Endothelial cell of umbilical vein (primary cell): Measurements from ENCODE around the gene CHAC2. TPM values are rescaled to one million over a fixed set of nuclear protein-coding genes. Genes with fewer than 3 reads are reported as not detected.

Experiments
- BruUV-seq: library from RNA; stranded (reverse); fragments of 400-500 nt; replicated peaks from 2 replicates; lab custom pipeline; 2021; lab: Mats Ljungman, UMichigan
- CTCF ChIA-PET: fragments of 300-600, 350-600 bp; sonication (Branson Sonifier 250); formaldehyde crosslinking; loops from one replicate; lab custom pipeline; 2021; ENCODE audit warnings: antibody characterized with exemption, inconsistent platforms; lab: Charles Lee
- POLR2A ChIA-PET: fragments of 300-600, 350-600 bp; sonication (Branson Sonifier 250); formaldehyde crosslinking; loops from one replicate; lab custom pipeline; 2021; ENCODE audit warnings: antibody characterized with exemption, inconsistent platforms; lab: Charles Lee
- DNase-seq: peaks from one replicate; pipeline ENCODE4 v3.0.0-alpha.2; 2011; ENCODE audit warnings: low read depth, low spot score
- FAIRE-seq: peaks from 2 replicates; lab custom pipeline; 2011; peaks lifted over from hg19 to GRCh38; lab: Jason Lieb, UNC
- H2AFZ ChIP-seq: 2 replicates; pipeline ENCODE4 v1.6.0; 2012; ENCODE audit warnings: low read depth, low read length, control low read depth, inconsistent platforms
- H3K27ac ChIP-seq: 2 replicates; pipeline ENCODE4 v1.5.1; 2011; ENCODE audit warnings: low read depth, mild to moderate bottlenecking, control low read depth, low read length, moderate library complexity; ENCODE audit not compliant: insufficient read depth
- H3K27me3 ChIP-seq, 2 experiments: 2 replicates each; pipeline versions ENCODE4 v1.6.0 to v1.6.1; 2011; ENCODE audit warnings: low read length in 2 of 2, mixed read lengths in 1 of 2; ENCODE audit not compliant: control insufficient read depth in 2 of 2, insufficient read depth in 2 of 2
- H3K36me3 ChIP-seq, 2 experiments: 2 replicates in 1 of 2; 3 replicates in 1 of 2; pipeline ENCODE4 v1.5.1; 2011; ENCODE audit warnings: low read length in 2 of 2, mild to moderate bottlenecking in 1 of 2, moderate library complexity in 1 of 2; ENCODE audit not compliant: control insufficient read depth in 2 of 2, insufficient read depth in 2 of 2; ENCODE audit errors: extremely low read depth in 1 of 2
- H3K4me1 ChIP-seq: 3 replicates; pipeline ENCODE4 v1.5.1; 2011; ENCODE audit warnings: mild to moderate bottlenecking, low read length; ENCODE audit not compliant: control insufficient read depth, insufficient read depth; ENCODE audit errors: extremely low read depth
- H3K4me2 ChIP-seq: 2 replicates; pipeline ENCODE4 v1.6.1; 2011; ENCODE audit warnings: low read length, control low read depth, mixed read lengths; ENCODE audit not compliant: insufficient read depth
- H3K4me3 ChIP-seq, 3 experiments: fragments of 200-600 bp in 1 of 3; sonication (generic), shearing (Covaris generic) in 1 of 3; replicated peaks in 1 of 3; 2 replicates each; pipeline ENCODE4 v1.5.1; 2011 to 2016; ENCODE audit warnings: control low read depth in 3 of 3, low read length in 3 of 3, mild to moderate bottlenecking in 2 of 3, inconsistent platforms in 1 of 3, low read depth in 1 of 3, moderate library complexity in 1 of 3; ENCODE audit not compliant: insufficient read depth in 1 of 3
- H3K79me2 ChIP-seq: 2 replicates; pipeline ENCODE4 v1.6.0; 2012; ENCODE audit warnings: low read length, inconsistent platforms; ENCODE audit not compliant: control insufficient read depth, insufficient read depth
- H3K9ac ChIP-seq: replicated peaks from 2 replicates; pipeline ENCODE3; 2011; ENCODE audit warnings: low read length, control low read depth; ENCODE audit not compliant: insufficient read depth; ENCODE audit errors: extremely low read depth
- H3K9me1 ChIP-seq: replicated peaks from 3 replicates; pipeline ENCODE4 v1.6.0; 2011; ENCODE audit warnings: mild to moderate bottlenecking, low read length; ENCODE audit not compliant: control insufficient read depth, insufficient read depth; ENCODE audit errors: extremely low read depth
- H3K9me3 ChIP-seq: replicated peaks from 2 replicates; pipeline ENCODE4 v1.5.1; 2012; ENCODE audit warnings: low read length, inconsistent platforms; ENCODE audit not compliant: control insufficient read depth, insufficient read depth
- H4K20me1 ChIP-seq: replicated peaks from 2 replicates; pipeline ENCODE3; 2011; ENCODE audit warnings: mild to moderate bottlenecking, low read length; ENCODE audit not compliant: control insufficient read depth, insufficient read depth; ENCODE audit errors: extremely low read depth
- CTCF ChIP-seq, 2 donors: IDR thresholded peaks; 1 replicate in 1 of 2; 2 replicates in 1 of 2; pipeline ENCODE4 v1.5.1; 2011; ENCODE audit warnings: low read length in 2 of 2, mild to moderate bottlenecking in 2 of 2, moderate library complexity in 2 of 2, control low read depth in 1 of 2, inconsistent platforms in 1 of 2, low read depth in 1 of 2; ENCODE audit not compliant: insufficient read depth in 1 of 2; ENCODE audit errors: extremely low read depth in 1 of 2
- EZH2 ChIP-seq: IDR thresholded peaks from 2 replicates; pipeline ENCODE4 v1.6.1; 2012; ENCODE audit warnings: borderline replicate concordance, low read depth, mild to moderate bottlenecking, moderate library complexity, low read length, inconsistent platforms; ENCODE audit not compliant: severe bottlenecking
- FOS ChIP-seq: IDR thresholded peaks from 2 replicates; pipeline ENCODE4 v1.6.1; 2011; ENCODE audit warnings: mild to moderate bottlenecking, low read length, moderate library complexity, borderline replicate concordance; ENCODE audit not compliant: insufficient read depth
- GATA2 ChIP-seq: IDR thresholded peaks from 2 replicates; pipeline ENCODE4 v1.7.0; 2011; ENCODE audit warnings: low read depth, mild to moderate bottlenecking, moderate library complexity, mixed read lengths, low read length; ENCODE audit not compliant: insufficient read length, insufficient read depth
- JUN ChIP-seq: IDR thresholded peaks from 2 replicates; pipeline ENCODE4 v1.6.1; 2011; ENCODE audit warnings: borderline replicate concordance, low read depth; ENCODE audit not compliant: insufficient read length, insufficient read depth
- MAX ChIP-seq: IDR thresholded peaks from 2 replicates; pipeline ENCODE4 v1.6.1; 2011; ENCODE audit not compliant: insufficient read depth, insufficient read length
- MYC ChIP-seq: IDR thresholded peaks from one replicate; pipeline ENCODE4 v1.6.1; 2011; ENCODE audit warnings: mild to moderate bottlenecking, low read depth, low read length
- POLR2A ChIP-seq: IDR thresholded peaks from 2 replicates; pipeline ENCODE4 v1.6.1; 2012; ENCODE audit warnings: low read depth, mild to moderate bottlenecking, control low read depth, low read length
- POLR2AphosphoS5 ChIP-seq: IDR thresholded peaks from 2 replicates; pipeline ENCODE4 v1.6.1; 2012; ENCODE audit warnings: low read depth, mild to moderate bottlenecking, control low read depth, low read length, moderate library complexity; ENCODE audit not compliant: insufficient read depth
- dilution Hi-C: fragments of 300-500 bp; cut with MboI; formaldehyde crosslinking; loops from one replicate; pipeline ENCODE4 v1.15.0; 2019; ENCODE audit warnings: low sequenced_read_pairs; ENCODE audit not compliant: extremely low pct_ligation_motif_present
- intact Hi-C: fragments of 100-400 bp; cut with micrococcal nuclease; formaldehyde crosslinking; loops from one replicate; pipeline ENCODE4 v1.10.0; 2022
- polyA plus RNA-seq, 4 experiments: library from polyadenylated mRNA; depleted of rRNA in 3 of 4; stranded (reverse) in 3 of 4; unstranded in 1 of 4; fragments of >200 nt; gene quantifications; 2 replicates each; pipeline versions ENCODE4 v1.2.1 to v1.2.3, GENCODE V29; 2011 to 2012; ENCODE audit warnings: missing spikeins in 1 of 4
- total RNA-seq: library from RNA; stranded (reverse); gene quantifications from 2 replicates; pipeline ENCODE4 v1.2.3, GENCODE V29; 2021

The CHAC2 gene
- total and polyA plus RNA-seq, 2 donors (not counting 3 experiments of a cell fraction or from before 2014, with no cell fraction given), result 3.4 to 8.3 TPM

- POLR2A ChIA-PET, result no interaction called here
- CTCF ChIA-PET, result no interaction called here
Observed at GRCh38 chr2:53765767-53766166, 1.8 kb upstream of the CHAC2 start.

More at GRCh38 chr2:53765767-53766166, 1.8 kb upstream of the CHAC2 start:
- no peaks in the 10 kb centered on the region for H3K9me3 ChIP-seq
- H3K4me3 ChIP-seq, result no peak overlapping the region
- DNase-seq (no peak), FAIRE-seq (no peak)
- intact Hi-C loops (no loop called here), dilution Hi-C loops (no loop called here)
- no peak overlapping the region for H2AFZ ChIP-seq
- no peaks in the 10 kb centered on the region for H3K9me1 ChIP-seq
- peaks cover 22% of the 10 kb centered on the region for H3K79me2 ChIP-seq
- no peak overlapping the region for H3K4me2 ChIP-seq
- peaks cover 12% of the 10 kb centered on the region for H3K4me1 ChIP-seq
- no peaks in the 10 kb centered on the region for H4K20me1 ChIP-seq
- H3K27ac ChIP-seq, result no peak overlapping the region
- BruUV-seq, result no TSS peak
- H3K36me3 ChIP-seq, result peaks cover 0 to 3% of the 10 kb centered on the region in 2 experiments
- no peak overlapping the region for H3K9ac ChIP-seq
- H3K27me3 ChIP-seq, result no peaks in the 10 kb centered on the region
- TF ChIP-seq JUN, result no peak
- no peak for TF ChIP-seq POLR2AphosphoS5
- no peak for TF ChIP-seq FOS
- no peak for TF ChIP-seq MYC
- no peak for TF ChIP-seq EZH2
- TF ChIP-seq MAX, result no peak
- no peak for TF ChIP-seq GATA2
- TF ChIP-seq CTCF (IDR thresholded peaks at IDR 0.05; ENCODE audit: extremely low read depth in 1 of 2, insufficient read depth in 1 of 2, low read depth in 1 of 2, low read length in 2 of 2), result no peak
- TF ChIP-seq POLR2A, result no peak
